Anterior cingulate cortex (tissue), 58 donors: Measurements from ENCODE around the gene CYB5A.

Experiments
- DNase-seq, 58 donors: peaks; one replicate each; lab custom pipeline; 2025; lab: John Stamatoyannopoulos, UW

CYB5A gene

GRCh38 chr18:74225193-74225840, 66.4 kb downstream of the CYB5A start:
- no peak for DNase-seq

- DNase-seq, result no peak
Measured at GRCh38 chr18:74222710-74223494, 68.9 kb downstream of the CYB5A start.

- DNase-seq, result no peak
Measured at GRCh38 chr18:74221081-74221480, 70.7 kb downstream of the CYB5A start.

GRCh38 chr18:74219056-74219455, 72.7 kb downstream of the CYB5A start:
- no peak for DNase-seq

- no peak for DNase-seq
Measured at GRCh38 chr18:74217476-74218143, 74.2 kb downstream of the CYB5A start.

GRCh38 chr18:74216661-74217110, 75.1 kb downstream of the CYB5A start:
- DNase-seq, result no peak

- no peak for DNase-seq
Measured at GRCh38 chr18:74215863-74216262, 75.9 kb downstream of the CYB5A start.

GRCh38 chr18:74213429-74213828, 78.3 kb downstream of the CYB5A start:
- no peak for DNase-seq

GRCh38 chr18:74204526-74205152, 87.1 kb downstream of the CYB5A start:
- DNase-seq, result peak in 2 of 58 donors; percentile 5 to 14

- no peak for DNase-seq
Measured at GRCh38 chr18:74203811-74204210, 88.0 kb downstream of the CYB5A start.
